Mesenchymal stem cell (in vitro differentiated cells and primary cell): ENCODE results near the gene FAM170B.

ENCODE experiments used
- DNase-seq: peaks from one replicate; pipeline ENCODE4 v3.0.0-alpha.2; 2013
- H2AFZ ChIP-seq: one replicate; pipeline ENCODE4 v1.6.1; 2013; ENCODE audit warnings: low read depth, mild to moderate bottlenecking, control low read depth, inconsistent platforms, low read length, moderate library complexity
- H2AK5ac ChIP-seq: 2 replicates; pipeline ENCODE4 v1.6.1; 2013; ENCODE audit warnings: low read length, moderate library complexity, mild to moderate bottlenecking, inconsistent platforms; ENCODE audit not compliant: severe bottlenecking
- H2BK120ac ChIP-seq: one replicate; pipeline ENCODE4 v1.6.1; 2013; ENCODE audit warnings: low read depth, mild to moderate bottlenecking, inconsistent platforms, low read length, moderate library complexity
- H2BK12ac ChIP-seq, 2 experiments: one replicate each; pipeline ENCODE4 v1.6.1; 2013; ENCODE audit warnings: inconsistent platforms in 2 of 2, low read length in 2 of 2, mild to moderate bottlenecking in 2 of 2, moderate library complexity in 2 of 2, control low read depth in 1 of 2
- H2BK15ac ChIP-seq: one replicate; pipeline ENCODE4 v1.6.1; 2013; ENCODE audit warnings: mild to moderate bottlenecking, low read depth, inconsistent platforms; ENCODE audit not compliant: poor library complexity, severe bottlenecking
- H2BK5ac ChIP-seq: 2 replicates; pipeline ENCODE4 v1.6.1; 2013; ENCODE audit warnings: low read depth, mild to moderate bottlenecking, low read length, control low read depth, inconsistent platforms; ENCODE audit not compliant: poor library complexity, severe bottlenecking
- H3K14ac ChIP-seq, 2 experiments: one replicate each; pipeline ENCODE4 v1.6.1; 2013; ENCODE audit warnings: inconsistent platforms in 2 of 2, low read length in 2 of 2, control low read depth in 1 of 2, mild to moderate bottlenecking in 1 of 2, moderate library complexity in 1 of 2
- H3K18ac ChIP-seq, 2 experiments: one replicate each; pipeline ENCODE4 v1.6.1; 2013; ENCODE audit warnings: inconsistent platforms in 2 of 2, low read length in 2 of 2, control low read depth in 1 of 2, low read depth in 1 of 2, mild to moderate bottlenecking in 1 of 2
- H3K23ac ChIP-seq, 2 experiments: one replicate each; pipeline ENCODE4 v1.6.1; 2013; ENCODE audit warnings: inconsistent platforms in 2 of 2, low read length in 2 of 2, mild to moderate bottlenecking in 2 of 2, moderate library complexity in 2 of 2, control low read depth in 1 of 2
- H3K27ac ChIP-seq: 2 replicates; pipeline ENCODE4 v1.5.1; 2013; ENCODE audit warnings: mild to moderate bottlenecking, moderate library complexity, low read length, control low read depth, inconsistent platforms; ENCODE audit not compliant: poor library complexity, severe bottlenecking
- H3K27me3 ChIP-seq, 2 experiments: 2 replicates each; pipeline versions ENCODE4 v1.6.1 to v1.7.0; 2013; ENCODE audit warnings: low read length in 2 of 2, mild to moderate bottlenecking in 2 of 2, moderate library complexity in 2 of 2, control low read depth in 1 of 2, inconsistent platforms in 1 of 2; ENCODE audit not compliant: control insufficient read depth in 1 of 2, insufficient read depth in 1 of 2
- H3K36me3 ChIP-seq, 2 experiments: 2 replicates each; pipeline versions ENCODE4 v1.6.1 to v1.7.0; 2013; ENCODE audit warnings: low read length in 2 of 2, control low read depth in 1 of 2, inconsistent platforms in 1 of 2, low read depth in 1 of 2, mild to moderate bottlenecking in 1 of 2; ENCODE audit not compliant: insufficient read depth in 2 of 2, control insufficient read depth in 1 of 2
- H3K4ac ChIP-seq, 2 experiments: one replicate each; pipeline ENCODE4 v1.6.1; 2013; ENCODE audit warnings: inconsistent platforms in 2 of 2, low read length in 2 of 2, mild to moderate bottlenecking in 2 of 2, moderate library complexity in 2 of 2, control low read depth in 1 of 2, low read depth in 1 of 2
- H3K4me1 ChIP-seq: 2 replicates; pipeline ENCODE4 v1.6.1; 2013; ENCODE audit warnings: low read depth, low read length, control low read depth; ENCODE audit not compliant: control insufficient read depth, insufficient read depth
- H3K4me2 ChIP-seq: 2 replicates; pipeline ENCODE4 v1.6.1; 2013; ENCODE audit warnings: low read length, mild to moderate bottlenecking, inconsistent platforms; ENCODE audit not compliant: poor library complexity, severe bottlenecking
- H3K4me3 ChIP-seq, 2 experiments: 2 replicates each; pipeline versions ENCODE4 v1.5.1 to v1.7.0; 2013; ENCODE audit warnings: low read length in 2 of 2, mild to moderate bottlenecking in 2 of 2, control low read depth in 1 of 2, low read depth in 1 of 2; ENCODE audit not compliant: insufficient read depth in 1 of 2
- H3K79me1 ChIP-seq: replicated peaks from 2 replicates; pipeline ENCODE4 v1.6.1; 2013; ENCODE audit warnings: mild to moderate bottlenecking, control low read depth, low read length, inconsistent platforms; ENCODE audit not compliant: poor library complexity, severe bottlenecking
- H3K9ac ChIP-seq: 2 replicates; pipeline ENCODE4 v1.7.0; 2013; ENCODE audit warnings: mild to moderate bottlenecking, low read length, moderate library complexity
- H3K9me3 ChIP-seq: 2 replicates; pipeline ENCODE4 v1.7.0; 2013; ENCODE audit warnings: mild to moderate bottlenecking, low read length; ENCODE audit not compliant: control insufficient read depth
- H4K8ac ChIP-seq: one replicate; pipeline ENCODE4 v1.6.1; 2013; ENCODE audit warnings: inconsistent platforms, mild to moderate bottlenecking, low read length, moderate library complexity
- H4K91ac ChIP-seq: one replicate; pipeline ENCODE4 v1.6.1; 2013; ENCODE audit warnings: mild to moderate bottlenecking, low read length, inconsistent platforms
- WGBS: methylation state at CpG from one replicate; pipeline ENCODE4 v1.1.7; 2013; ENCODE audit warnings: mixed read lengths; 5-methylcytosine and 5-hydroxymethylcytosine counted together

The FAM170B gene

GRCh38 chr10:49092477-49092876 lies 41.3 kb downstream of the FAM170B start:
- WGBS, result 86% methylated on average over 11 of the region's 11 CpGs

DNA sequence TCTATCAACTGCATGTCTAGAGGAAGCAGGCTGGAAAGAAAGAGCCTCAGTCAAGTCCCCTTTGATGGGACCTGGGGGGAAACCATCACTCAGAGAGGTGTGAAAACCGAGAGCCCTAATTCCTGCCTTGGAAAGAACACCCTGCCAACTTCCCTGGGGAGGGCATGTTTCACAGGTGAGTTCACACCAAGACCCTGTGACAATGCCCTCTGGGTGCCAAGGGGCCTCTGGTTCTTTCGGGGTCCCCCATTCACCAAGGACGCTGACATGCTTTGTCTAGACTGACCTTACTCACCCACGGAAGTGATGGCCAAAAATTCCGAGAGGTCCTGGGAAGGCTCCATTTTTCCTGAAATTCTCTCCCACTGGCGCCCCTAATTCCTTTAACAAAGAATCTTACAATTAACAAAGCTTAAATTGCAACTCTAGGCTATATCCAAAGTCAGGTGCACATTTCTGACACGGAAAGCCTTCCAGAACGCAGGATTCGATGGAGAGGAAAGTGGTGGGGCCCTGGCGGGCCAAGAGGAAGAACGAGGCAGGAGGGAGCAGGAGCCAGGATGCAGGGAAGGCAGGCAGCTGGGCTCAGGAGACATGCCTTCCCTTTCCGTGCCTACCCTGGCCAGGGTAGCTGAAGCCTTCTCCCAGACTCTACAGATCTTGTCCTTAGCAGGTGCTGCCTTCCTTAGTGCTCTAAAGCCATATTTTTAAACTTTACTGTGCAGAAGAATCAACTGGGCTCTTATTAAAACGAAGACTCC lies 42.2 kb downstream of the FAM170B start:
- WGBS, result 82% methylated on average over 13 of the region's 13 CpGs

More at GRCh38 chr10:49092477-49092876, 41.3 kb downstream of the FAM170B start:
- H3K23ac ChIP-seq, result no peak overlapping the region
- H3K79me1 ChIP-seq, result no peaks in the 10 kb centered on the region
- H3K4ac ChIP-seq, result no peak overlapping the region
- H3K36me3 ChIP-seq, result peaks cover 0 to 13% of the 10 kb centered on the region in 2 experiments
- no peak overlapping the region for H2BK5ac ChIP-seq
- no peaks in the 10 kb centered on the region for H3K27me3 ChIP-seq
- no peak overlapping the region for H2AK5ac ChIP-seq
- no peak overlapping the region for H3K4me2 ChIP-seq
- no peak overlapping the region for H4K8ac ChIP-seq
- H3K14ac ChIP-seq, result no peak overlapping the region
- H3K27ac ChIP-seq, result no peak overlapping the region
- no peak overlapping the region for H2BK120ac ChIP-seq
- DNase-seq, result no peak
- no peak overlapping the region for H2BK15ac ChIP-seq
- H3K9ac ChIP-seq, result no peak overlapping the region
- H2BK12ac ChIP-seq, result no peak overlapping the region
- H2AFZ ChIP-seq, result no peak overlapping the region
- no peaks in the 10 kb centered on the region for H3K4me1 ChIP-seq
- H3K18ac ChIP-seq, result no peak overlapping the region
- H4K91ac ChIP-seq, result no peak overlapping the region
- no peak overlapping the region for H3K4me3 ChIP-seq
- H3K9me3 ChIP-seq, result peaks cover 1% of the 10 kb centered on the region

GRCh38 chr10:49090696-49091380 lies 43.0 kb downstream of the FAM170B start:
- Histone ChIP-seq H3K27ac (no peak overlapping the region), H2BK15ac (no peak overlapping the region), H3K27me3 (no peaks in the 10 kb centered on the region), H3K4me3 (no peak overlapping the region), H3K18ac (no peak overlapping the region), H2BK5ac (no peak overlapping the region), H3K9ac (no peak overlapping the region), H2AFZ (no peak overlapping the region), H3K79me1 (no peaks in the 10 kb centered on the region), H3K23ac (no peak overlapping the region), H2BK12ac (no peak overlapping the region), H3K4ac (no peak overlapping the region), H3K4me2 (no peak overlapping the region), H3K4me1 (no peaks in the 10 kb centered on the region), H3K14ac (no peak overlapping the region), H3K36me3 (peaks cover 0 to 16% of the 10 kb centered on the region in 2 experiments), H4K8ac (no peak overlapping the region), H2BK120ac (no peak overlapping the region), H4K91ac (no peak overlapping the region), H3K9me3 (peaks cover 18% of the 10 kb centered on the region), H2AK5ac (no peak overlapping the region)
- no peak for DNase-seq
- 78% methylated on average over 5 of the region's 6 CpGs for WGBS

More for the DNA sequence above, 42.2 kb downstream of the FAM170B start:
- H2AFZ ChIP-seq, result no peak overlapping the region
- no peaks in the 10 kb centered on the region for H3K4me1 ChIP-seq
- peaks cover 10% of the 10 kb centered on the region for H3K9me3 ChIP-seq
- no peak overlapping the region for H3K14ac ChIP-seq
- H3K4me2 ChIP-seq, result no peak overlapping the region
- no peak for DNase-seq
- no peaks in the 10 kb centered on the region for H3K79me1 ChIP-seq
- H3K4me3 ChIP-seq, result no peak overlapping the region
- H2BK5ac ChIP-seq, result no peak overlapping the region
- no peak overlapping the region for H2BK120ac ChIP-seq
- no peak overlapping the region for H2BK15ac ChIP-seq
- H3K27me3 ChIP-seq, result no peaks in the 10 kb centered on the region
- H4K8ac ChIP-seq, result no peak overlapping the region
- H2AK5ac ChIP-seq, result no peak overlapping the region
- H3K4ac ChIP-seq, result no peak overlapping the region
- H3K9ac ChIP-seq, result no peak overlapping the region
- H3K27ac ChIP-seq, result no peak overlapping the region
- H3K36me3 ChIP-seq, result peaks cover 0 to 13% of the 10 kb centered on the region in 2 experiments
- no peak overlapping the region for H3K18ac ChIP-seq
- H4K91ac ChIP-seq, result no peak overlapping the region
- no peak overlapping the region for H3K23ac ChIP-seq
- H2BK12ac ChIP-seq, result no peak overlapping the region

DNA sequence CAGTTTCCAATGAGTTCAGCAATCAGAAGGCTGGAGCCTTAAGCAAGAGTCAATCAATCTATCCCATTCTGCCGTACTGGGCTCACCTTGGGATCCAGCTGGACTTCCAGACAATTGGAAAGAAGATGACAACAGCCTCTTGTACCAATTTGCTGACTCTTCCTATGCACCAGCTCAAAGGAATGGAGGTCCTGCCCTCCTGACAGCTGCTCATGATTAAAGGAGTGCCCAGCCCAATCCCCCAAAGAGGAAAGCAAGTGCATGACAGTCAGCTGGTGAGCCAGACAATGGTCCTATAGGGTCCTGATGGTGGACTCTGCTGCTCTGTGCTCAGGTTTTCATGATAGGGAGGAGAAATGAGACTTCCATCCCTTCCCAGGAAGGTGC lies 43.6 kb downstream of the FAM170B start:
- no peak overlapping the region for H2AK5ac ChIP-seq
- H3K9me3 ChIP-seq, result peaks cover 18% of the 10 kb centered on the region
- H3K4me3 ChIP-seq, result no peak overlapping the region
- no peak overlapping the region for H3K18ac ChIP-seq
- DNase-seq, result no peak
- H3K23ac ChIP-seq, result no peak overlapping the region
- H3K14ac ChIP-seq, result no peak overlapping the region
- H2BK5ac ChIP-seq, result no peak overlapping the region
- H2BK15ac ChIP-seq, result no peak overlapping the region
- H3K27ac ChIP-seq, result no peak overlapping the region
- no peak overlapping the region for H3K4ac ChIP-seq
- no peak overlapping the region for H3K9ac ChIP-seq
- H3K4me1 ChIP-seq, result no peaks in the 10 kb centered on the region
- H3K27me3 ChIP-seq, result no peaks in the 10 kb centered on the region
- peaks cover 0 to 20% of the 10 kb centered on the region in 2 experiments for H3K36me3 ChIP-seq
- H4K8ac ChIP-seq, result no peak overlapping the region
- 32% methylated on average over 1 of the region's 1 CpG for WGBS
- no peak overlapping the region for H3K4me2 ChIP-seq
- H3K79me1 ChIP-seq, result no peaks in the 10 kb centered on the region
- H2BK120ac ChIP-seq, result no peak overlapping the region
- H4K91ac ChIP-seq, result no peak overlapping the region
- H2BK12ac ChIP-seq, result no peak overlapping the region
- H2AFZ ChIP-seq, result no peak overlapping the region
